ENCODE results near the gene PPIB.

Gene PPIB

DNA sequence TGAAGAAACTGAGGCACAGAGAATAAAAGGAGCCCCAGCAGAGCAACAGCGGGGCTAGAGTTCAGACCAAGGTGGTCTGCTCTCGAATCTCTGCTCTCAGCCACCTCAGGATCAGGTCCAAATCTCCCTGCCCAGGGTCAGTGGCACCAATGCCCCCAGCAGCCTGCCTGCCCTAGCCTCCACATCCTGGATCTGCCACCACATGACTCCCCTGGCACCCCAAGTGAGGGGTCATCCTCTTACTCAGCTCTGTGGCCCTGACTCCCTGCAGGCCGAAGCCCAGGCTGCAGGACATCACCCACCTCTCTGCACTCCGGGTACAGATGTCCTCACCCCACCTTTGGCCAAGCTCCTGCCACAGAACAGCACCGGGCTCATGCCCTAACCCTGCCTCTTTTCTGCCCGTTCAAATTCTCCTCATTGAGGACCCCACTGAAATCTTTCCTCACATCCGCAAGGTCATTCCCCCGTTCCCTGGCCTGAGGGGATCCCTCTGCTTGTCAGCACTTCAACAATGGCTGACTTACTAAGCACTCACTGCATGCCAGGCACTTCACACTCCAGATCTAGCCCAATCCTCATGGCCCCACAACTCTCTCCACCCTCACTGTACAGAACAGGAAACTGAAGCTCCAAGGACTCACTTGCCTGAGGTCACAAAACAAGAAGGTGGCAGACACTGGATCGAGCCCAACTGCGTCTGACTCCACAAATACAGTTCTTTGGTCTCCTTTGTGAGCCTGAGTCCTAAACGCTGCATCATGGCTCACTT, 4.3 kb downstream of the PPIB start:
- in situ Hi-C loops (cut with MboI; ENCODE audit: low sequenced_read_pairs), result no loop called here

DNA sequence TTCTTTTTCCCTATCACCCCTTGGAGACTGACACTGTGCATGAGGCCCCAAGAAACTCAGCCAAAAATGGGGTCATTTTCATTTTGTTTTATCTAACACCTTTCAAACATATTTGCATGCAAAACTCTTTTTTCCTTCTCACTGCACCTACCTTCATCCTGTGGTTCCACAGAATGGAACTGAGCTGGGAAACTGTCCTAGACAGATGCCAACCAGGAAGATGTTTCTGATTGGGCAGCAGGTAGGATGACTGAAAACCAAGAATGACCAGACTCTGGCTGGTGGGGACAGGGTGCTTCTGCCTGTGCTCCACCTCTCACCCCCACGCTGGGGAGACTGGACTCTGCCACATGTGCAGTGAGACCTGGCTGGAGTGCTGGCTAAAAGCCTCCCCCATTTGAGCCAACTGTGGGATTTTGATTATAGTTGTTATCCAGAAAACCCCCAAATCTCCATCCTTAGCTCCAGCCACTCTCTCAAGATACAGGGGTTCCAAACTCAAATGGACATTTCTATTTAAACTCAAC, 5.2 kb downstream of the PPIB start:
- in situ Hi-C loops (cut with MboI; ENCODE audit: low sequenced_read_pairs), result no loop called here

DNA sequence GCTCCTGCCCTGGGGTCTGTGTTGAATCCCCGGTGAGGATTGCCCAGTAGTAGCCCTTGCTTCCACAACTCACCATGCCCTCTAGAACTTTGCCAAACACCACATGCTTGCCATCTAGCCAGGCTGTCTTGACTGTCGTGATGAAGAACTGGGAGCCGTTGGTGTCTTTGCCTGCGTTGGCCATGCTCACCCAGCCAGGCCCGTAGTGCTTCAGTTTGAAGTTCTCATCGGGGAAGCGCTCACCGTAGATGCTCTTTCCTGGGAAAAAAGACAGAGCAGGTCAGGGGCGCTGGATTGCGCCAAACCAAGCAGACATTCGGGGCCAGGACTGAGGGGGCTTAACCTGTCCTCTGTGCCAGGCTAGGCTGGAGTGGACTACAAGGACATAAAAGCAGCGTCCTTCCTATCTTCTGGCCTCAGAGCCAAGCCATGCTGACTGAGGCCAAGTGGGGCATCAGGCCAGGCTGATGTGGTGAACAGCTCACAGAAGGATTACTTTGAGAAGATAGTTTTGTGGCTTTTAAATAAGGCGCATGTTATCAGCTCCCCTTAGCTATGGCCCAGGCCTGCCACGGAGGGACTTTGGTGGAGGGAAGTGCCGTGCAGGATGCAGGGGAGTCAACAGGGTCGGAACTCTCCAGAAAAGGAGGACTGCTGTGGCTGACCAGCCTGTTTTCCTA, 6.0 kb downstream of the PPIB start:
- in situ Hi-C loops (cut with MboI; ENCODE audit: low sequenced_read_pairs), result no loop called here

DNA sequence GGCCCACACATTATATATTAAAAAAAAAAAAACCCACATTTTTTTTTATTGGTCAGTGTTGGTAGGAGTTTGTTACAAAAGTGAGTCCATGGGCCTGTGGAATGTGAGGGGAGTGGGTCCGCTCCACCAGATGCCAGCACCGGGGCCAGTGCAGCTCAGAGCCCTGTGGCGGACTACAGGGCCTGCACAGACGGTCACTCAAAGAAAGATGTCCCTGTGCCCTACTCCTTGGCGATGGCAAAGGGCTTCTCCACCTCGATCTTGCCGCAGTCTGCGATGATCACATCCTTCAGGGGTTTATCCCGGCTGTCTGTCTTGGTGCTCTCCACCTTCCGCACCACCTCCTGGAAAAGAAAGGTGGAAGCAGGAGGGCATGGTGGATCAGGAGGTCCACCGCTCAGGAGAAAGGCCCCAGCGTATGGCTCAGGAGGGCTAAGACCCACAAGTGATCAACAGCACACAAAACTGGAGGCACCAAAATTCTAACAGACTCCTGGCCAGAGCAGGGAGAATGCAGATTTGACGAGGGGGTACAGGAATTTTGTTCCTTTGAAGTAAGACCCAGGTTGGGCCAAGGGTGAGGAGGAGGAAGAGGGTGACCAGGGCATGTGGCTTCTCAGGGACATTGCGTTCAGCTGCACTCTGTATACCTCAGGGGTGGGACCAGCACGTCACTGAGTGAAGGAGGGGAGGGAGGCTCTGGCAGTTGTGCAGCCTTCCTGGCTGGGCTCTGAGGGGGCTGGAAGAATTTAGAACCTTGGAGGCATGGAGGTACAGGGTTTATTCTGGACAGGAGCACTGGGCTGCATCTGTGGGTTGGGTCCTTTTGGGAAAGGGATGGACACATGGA, 6.8 kb downstream of the PPIB start:
- in situ Hi-C loops (cut with MboI; ENCODE audit: low sequenced_read_pairs), result no loop called here

DNA sequence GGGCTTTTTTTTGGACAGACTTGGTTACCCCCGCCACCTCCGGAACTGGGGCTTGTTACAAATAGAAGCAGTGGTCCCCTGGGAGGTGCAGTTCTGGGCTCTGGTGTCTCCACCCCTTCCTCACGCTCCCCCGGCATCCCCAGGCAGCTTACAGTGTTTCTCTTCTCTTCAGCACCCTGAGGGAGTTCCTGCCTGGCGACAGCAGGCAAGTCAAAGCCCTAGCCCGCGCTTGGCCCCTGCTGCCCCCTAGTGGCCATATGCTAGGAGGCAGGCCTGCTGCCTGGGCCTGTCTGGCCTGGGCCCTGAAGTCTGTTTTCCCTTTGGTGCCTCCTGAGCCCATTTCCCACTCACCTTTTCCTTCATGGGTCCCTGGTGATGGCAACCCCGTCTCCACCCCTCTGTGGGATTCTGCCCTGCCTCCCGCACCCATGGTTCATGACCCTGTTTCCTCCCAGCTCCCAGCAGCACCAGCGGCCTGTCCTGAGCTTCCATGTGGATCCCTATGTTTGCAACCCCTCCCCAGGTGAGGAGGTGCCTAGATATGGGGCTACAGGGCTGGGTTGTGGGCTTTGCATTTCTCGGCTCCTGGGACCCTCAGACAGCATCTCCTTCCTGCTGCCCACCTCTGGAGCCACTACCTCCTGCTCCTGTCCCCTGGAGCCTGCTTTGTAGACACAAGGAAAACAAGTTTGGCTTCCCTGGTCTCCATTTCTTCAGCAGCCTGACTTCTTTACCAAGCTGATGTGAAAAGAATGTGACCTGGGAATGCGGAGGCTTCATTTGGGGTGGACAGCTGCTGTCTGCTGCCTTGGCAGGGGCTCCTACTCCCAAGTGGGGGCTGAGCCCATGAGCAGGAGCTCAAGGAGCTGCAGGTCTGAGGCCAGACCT, 9.1 kb downstream of the PPIB start:
- in situ Hi-C loops (cut with MboI; ENCODE audit: low sequenced_read_pairs), result no loop called here

DNA sequence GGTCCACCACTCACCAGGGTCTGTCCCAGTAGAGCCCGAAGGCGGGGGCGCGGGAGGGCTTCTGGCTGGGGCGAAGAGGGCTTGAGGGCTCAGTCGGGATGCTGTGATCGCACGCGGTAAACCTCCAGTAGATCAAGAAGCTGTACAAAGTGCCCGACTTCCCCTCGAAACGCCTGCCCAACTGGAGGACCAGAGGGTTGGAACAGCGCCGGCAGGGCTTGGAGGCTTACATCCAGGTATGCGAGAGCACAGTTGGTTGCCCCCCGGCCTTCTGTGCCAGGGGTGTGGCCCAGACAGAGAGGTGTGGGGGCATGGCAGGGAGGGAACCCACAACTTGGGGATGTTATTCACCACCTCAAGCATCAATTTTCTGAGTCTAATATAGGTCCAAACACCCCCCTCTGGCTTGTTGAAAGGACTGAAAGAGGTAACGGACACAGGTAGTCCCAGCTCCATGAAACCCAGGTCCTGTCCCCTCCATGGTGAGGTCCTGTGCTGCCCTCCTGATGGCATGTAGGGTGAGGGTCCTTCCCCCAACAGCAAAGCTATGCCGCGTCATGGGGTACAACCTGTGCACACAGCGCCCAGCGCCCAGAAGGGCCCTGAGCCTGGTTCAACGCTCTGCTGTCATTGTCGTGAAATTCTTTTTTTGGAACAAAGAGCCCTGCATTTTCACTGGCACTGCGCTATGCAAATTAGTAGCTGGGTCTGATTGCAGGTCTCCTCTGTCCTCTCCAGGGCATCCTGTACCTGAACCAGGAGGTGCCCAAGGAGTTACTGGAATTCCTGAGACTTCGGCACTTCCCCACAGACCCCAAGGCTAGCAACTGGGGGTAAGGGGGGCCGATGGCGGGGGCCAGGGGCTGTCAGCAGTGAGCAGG, 10.1 kb downstream of the PPIB start:
- in situ Hi-C loops (cut with MboI; ENCODE audit: low sequenced_read_pairs), result no loop called here

DNA sequence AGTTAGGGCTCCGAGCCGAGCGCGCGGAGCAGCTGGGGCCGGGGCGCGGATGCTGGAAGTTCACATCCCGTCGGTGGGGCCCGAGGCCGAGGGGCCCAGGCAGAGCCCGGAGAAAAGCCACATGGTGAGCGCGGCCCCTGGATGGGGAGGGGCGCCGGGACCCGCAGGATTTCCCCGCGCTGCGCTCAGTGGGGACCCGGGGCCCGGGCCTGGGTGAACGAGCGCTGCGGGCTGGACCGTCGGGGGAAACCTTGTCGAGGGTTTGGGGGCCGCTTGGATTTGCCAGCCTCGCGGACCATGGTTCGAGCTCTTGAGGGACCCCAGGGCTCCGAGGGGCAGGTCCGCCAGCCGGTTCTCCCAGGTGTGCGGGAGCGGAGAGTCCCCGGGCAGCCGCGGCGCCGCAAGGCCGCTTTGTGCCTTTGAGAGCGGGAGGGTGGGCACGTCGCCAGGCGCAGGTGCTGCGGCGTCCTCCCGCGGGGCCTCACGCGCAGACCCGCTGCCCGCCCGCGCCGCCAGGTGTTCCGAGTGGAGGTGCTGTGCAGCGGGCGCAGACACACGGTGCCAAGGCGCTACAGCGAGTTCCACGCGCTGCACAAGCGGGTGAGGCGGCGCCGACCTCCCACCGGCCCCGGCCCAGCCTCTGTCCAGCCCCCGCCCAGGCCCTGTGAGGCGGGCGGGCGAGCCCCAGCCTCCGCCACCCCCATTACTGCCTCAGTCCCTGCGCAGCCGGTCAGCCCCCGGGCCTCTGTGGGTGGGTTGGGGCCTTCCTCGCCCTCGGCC, 10.9 kb downstream of the PPIB start, which contains the start of gene SNX22:
Gene SNX22, plus strand, starts transcription at position 5 of the 780 bp plus-strand sequence. Its CDS starts 45 bp downstream, at position 50.
- in situ Hi-C loops (cut with MboI; ENCODE audit: low sequenced_read_pairs), result no loop called here

DNA sequence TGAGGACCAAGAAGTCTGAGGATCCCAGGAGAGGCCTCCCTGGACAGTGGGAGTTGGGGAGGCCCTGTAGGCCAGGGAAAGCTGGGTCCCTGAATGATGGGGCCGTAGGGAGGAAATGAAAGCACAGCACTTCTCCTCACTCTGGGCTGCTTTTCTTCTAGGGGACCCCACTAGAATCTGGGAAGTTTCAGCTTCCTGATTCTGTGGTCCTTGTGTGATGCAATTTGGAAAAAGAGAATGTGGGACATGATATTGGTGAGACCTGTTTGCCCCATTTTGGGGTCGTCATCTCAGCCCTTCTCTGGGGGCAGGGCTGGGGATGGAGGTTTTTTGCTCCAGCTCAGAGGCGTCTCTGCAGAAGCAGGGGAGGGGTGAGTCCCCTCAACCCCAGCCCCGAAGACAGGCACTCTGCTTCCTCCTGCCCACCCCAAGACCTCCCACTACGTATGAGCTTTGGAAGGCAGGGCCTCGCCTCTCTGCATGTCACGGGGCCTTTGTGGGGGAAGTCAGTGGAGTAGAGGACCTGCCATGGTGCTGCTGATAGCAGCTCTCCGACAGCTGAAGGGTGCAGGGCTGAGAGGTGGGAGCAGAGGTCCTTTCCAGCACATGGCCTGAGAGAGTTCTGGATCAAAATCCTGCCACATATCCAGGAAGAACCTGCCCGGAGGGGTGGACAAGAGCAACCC, 12.8 kb downstream of the PPIB start:
- in situ Hi-C loops (cut with MboI; ENCODE audit: low sequenced_read_pairs), result no loop called here

DNA sequence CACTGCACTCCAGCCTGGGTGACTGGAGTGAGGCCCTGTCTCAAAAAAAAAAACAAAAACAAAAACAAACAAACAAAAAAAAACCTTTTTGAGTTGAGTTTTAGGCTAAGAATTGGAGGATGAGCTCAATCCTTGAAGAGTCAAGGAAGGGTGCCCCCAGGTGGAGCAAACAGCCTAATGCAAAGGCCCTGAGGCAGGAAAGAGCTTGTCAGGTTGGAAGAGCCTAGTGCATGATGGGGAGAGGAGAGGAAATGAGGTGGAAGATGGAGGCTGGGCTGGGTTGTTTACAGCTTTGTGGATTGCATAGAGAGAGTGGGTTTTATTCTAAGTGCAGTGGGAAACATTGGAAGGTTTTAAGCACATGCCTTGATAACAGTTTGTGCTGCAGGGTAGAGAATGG, 13.4 kb downstream of the PPIB start:
- in situ Hi-C loops (cut with MboI; ENCODE audit: low sequenced_read_pairs), result no loop called here

DNA sequence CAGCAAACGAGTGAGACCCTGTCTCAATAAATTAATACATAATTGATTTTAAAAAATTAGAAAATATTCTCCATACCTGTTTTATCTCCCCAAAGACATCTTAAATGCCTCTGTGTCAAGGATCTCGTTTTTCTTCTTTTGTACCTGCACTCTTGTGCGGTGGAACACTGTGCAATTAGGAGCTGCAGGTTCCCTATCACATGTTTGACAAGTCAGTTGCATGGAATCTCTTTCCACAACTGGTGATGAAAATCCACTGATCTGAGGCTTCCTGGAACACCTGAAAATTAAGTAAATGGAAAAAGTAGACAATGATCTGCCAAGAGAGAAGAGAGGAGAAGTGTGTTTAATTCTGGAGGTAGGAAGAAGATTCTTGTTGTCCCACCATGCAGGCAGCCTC, 14.2 kb downstream of the PPIB start:
- in situ Hi-C loops (cut with MboI; ENCODE audit: low sequenced_read_pairs), result no loop called here

DNA sequence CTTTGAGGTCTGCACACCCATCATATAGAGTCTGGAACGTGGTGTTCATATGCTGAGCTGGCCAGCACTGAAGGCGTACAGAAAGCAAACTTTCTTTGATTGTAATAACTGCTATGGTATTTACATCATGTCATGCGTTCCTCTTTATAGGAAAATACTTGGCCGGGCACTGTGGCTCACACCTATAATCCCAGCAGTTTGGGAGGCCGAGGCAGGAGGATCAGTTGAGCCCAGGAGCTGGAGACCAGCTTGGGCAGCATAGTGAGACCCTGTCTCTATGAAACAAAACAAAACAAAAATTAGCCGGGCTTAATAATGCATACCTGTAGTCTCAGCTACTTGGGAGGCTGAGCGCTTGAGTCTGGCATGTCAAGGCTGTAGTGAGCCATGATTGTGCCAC, 14.7 kb downstream of the PPIB start:
- in situ Hi-C loops (cut with MboI; ENCODE audit: low sequenced_read_pairs), result no loop called here

DNA sequence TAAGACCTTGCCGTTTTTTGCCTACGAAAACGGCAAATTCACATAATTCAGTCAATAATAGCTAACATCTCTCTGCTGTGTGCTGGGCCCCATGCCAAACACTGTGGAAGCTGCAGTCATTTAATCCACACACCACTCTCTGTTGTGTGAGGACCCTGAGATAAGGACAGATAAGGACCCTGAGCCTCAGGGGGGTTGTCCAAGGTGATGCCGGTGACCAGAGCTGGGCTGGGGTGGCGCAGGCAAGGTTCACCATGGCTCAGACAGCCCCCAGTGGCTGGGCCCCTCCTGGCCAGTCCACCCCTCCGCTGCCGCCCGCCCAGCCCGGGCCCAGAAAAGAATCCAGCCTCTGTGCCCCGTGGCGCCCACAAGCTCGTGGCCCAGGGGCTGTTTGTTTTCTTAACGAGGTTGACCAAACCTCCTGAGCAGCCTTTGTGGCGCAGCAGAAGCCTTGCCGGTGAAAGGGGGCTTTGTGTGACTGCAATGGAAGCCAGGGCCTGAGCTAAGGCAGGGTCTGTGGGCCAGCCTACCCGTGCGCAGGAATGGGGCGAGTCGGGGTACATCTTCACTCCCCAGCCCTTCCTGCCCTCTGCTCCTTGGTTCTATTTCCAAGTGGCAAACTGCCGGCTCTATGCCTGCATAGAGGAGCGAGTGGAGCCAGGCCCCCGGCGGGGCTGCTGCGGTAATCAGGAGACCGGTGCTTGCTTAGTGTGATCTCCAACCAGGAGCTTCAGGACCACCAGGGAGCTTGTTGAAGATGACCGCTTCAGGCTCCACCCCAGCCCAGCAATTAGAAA, 15.7 kb downstream of the PPIB start:
- in situ Hi-C loops (cut with MboI; ENCODE audit: low sequenced_read_pairs), result no loop called here

DNA sequence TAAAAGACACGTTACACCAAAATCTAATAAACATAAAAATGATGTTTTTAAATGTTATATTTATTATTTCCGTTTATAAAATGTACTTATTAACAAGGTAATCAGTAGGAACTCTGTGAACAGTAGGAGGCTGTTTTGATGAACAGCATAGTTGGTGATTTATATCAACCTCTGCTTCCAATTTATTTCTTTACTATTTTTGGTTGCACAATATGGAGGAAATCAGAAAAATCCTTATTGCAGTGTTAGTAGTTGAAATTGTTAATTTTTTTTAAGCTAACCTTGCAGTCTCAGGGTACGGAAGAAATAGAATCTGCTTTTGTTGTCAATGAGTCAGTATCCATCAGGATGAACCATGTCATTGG, 16.3 kb downstream of the PPIB start:
- in situ Hi-C loops (cut with MboI; ENCODE audit: low sequenced_read_pairs), result no loop called here

DNA sequence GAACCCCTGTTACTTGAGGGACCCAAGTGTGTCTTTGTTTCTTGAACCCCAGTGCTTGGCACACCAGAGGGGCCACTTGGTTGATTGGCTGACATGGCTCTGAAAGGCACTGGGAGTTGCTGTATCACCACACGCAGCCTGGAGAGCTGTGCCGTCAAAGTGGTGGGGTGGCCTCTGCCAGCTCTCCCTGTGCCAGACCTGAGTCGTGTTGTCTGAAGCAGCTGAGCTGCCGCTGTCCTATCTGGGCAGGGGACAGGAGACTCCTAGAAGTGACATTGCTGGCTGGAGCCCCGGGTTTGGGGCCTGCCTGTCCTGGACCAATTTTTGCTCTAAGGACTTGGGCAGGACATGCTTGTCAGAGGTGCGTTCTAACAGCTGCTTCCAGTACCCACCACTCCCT, 16.8 kb downstream of the PPIB start:
- in situ Hi-C loops (cut with MboI; ENCODE audit: low sequenced_read_pairs), result no loop called here

DNA sequence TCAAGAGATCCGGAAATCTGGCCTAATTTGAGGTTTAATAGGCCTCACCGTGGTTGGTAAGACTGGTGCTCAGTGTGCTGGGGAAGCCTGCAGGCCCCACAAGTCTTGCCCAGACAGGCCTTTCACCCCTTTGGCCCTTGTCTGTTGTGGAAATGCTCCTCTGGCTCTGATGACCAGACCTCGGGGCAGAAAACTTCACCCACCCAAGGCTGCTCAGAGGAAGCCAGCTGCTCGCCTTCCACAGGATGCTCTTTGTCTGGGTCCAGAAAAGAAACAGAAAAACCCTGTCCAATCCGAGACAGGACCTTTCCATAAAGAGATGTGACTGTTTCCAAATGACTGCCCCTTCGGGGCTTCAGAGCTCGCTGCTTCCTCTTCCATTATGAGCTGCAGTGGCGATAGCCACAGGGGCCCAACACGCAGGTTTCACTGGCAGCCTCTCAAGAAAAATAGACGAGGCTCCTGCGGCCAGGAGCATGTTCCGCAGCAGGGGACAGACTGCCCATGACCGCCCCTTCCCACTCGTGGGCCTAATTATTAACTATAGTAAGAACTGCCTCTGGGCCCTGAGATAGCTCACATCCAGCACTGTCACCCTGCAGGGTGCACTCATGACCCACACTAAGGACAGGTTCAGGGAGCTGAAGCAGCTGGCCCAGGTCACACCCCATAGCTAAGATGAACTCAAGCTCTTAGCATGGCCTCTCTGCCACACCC, 18.1 kb downstream of the PPIB start:
- in situ Hi-C loops (cut with MboI; ENCODE audit: low sequenced_read_pairs), result no loop called here

DNA sequence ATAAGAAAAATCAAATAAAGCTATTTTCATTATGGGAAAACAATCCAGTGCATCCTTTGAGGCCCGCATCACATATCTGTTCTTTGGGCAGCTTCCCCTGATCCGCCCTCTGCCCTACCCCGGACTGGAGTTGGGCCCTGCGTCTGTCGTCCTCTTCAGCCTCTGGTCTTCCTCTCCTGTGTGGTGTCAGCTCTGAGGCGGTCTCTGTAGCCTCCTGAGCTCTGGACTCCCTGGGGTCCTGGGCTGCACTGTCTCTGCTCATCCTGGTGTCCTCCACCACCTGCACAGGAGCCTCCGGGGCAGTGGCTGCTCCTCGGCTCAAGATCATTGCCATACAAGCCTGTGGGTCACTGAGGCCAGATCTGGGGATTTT, 18.6 kb downstream of the PPIB start:
- in situ Hi-C loops (cut with MboI; ENCODE audit: low sequenced_read_pairs), result no loop called here

DNA sequence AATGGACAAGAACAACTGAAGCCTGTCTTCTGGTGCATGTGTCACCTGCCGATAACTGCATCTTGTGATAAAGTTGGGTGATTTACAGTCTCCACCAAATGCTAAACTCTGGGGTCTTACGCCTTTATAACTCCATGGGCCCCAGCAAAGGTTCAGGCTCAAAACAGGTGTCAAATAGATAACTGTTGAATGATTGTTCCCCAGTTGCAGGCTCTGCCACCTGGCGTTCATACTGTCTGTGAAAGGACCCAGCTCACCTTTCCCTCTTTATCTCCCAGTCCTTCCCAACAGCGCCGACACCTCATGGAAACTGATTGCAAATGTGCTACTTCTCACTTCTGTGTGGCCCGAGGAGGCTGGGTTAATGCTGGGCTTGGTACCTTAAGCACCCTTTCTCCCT, 19.5 kb downstream of the PPIB start:
- in situ Hi-C loops (cut with MboI; ENCODE audit: low sequenced_read_pairs), result no loop called here

Data from HL-60/S4 (cell line).